BJ (cell line): ENCODE data around the gene MKNK2. TPM values are rescaled to one million over a fixed set of nuclear protein-coding genes. Genes with fewer than 3 reads are reported as not detected.

Experiments used
- CTCF ChIA-PET: fragments of 350-600 bp; formaldehyde crosslinking; extraction: SDS; loops from one replicate; lab custom pipeline; 2021; ENCODE audit warnings: antibody characterized with exemption, inconsistent platforms; lab: Yijun Ruan, JAX
- POLR2A ChIA-PET: fragments of 300-600 bp; sonication (Branson Sonifier 250); formaldehyde crosslinking; extraction: SDS; loops from one replicate; lab custom pipeline; 2021; ENCODE audit warnings: antibody characterized with exemption; lab: Charles Lee
- DNase-seq: peaks from one replicate; pipeline ENCODE4 v3.0.0-alpha.2; 2011; ENCODE audit warnings: low read depth
- H3K27me3 ChIP-seq: 2 replicates; pipeline ENCODE4 v1.6.0; 2011; ENCODE audit warnings: low read length; ENCODE audit not compliant: control insufficient read depth, insufficient read depth
- H3K36me3 ChIP-seq: 2 replicates; pipeline ENCODE4 v1.5.1; 2011; ENCODE audit warnings: low read length; ENCODE audit not compliant: control insufficient read depth, insufficient read depth
- H3K4me3 ChIP-seq: 2 replicates; pipeline ENCODE4 v1.5.1; 2011; ENCODE audit warnings: low read depth, mild to moderate bottlenecking, control low read depth, low read length
- polyA plus RNA-seq: library from polyadenylated mRNA; depleted of rRNA; stranded (reverse); fragments of >200 nt; gene quantifications from 2 replicates; pipeline ENCODE4 v1.2.3, GENCODE V29; 2011
- TF ChIP-seq, protein P1 (sequence below): IDR thresholded peaks from 2 replicates; pipeline ENCODE4 v1.5.1; 2011; ENCODE audit warnings: low read depth, mild to moderate bottlenecking, control low read depth, inconsistent platforms, low read length, moderate library complexity; ENCODE audit not compliant: insufficient read depth

The MKNK2 gene
- polyA plus RNA-seq, 1 experiment, result 108 TPM

DNA sequence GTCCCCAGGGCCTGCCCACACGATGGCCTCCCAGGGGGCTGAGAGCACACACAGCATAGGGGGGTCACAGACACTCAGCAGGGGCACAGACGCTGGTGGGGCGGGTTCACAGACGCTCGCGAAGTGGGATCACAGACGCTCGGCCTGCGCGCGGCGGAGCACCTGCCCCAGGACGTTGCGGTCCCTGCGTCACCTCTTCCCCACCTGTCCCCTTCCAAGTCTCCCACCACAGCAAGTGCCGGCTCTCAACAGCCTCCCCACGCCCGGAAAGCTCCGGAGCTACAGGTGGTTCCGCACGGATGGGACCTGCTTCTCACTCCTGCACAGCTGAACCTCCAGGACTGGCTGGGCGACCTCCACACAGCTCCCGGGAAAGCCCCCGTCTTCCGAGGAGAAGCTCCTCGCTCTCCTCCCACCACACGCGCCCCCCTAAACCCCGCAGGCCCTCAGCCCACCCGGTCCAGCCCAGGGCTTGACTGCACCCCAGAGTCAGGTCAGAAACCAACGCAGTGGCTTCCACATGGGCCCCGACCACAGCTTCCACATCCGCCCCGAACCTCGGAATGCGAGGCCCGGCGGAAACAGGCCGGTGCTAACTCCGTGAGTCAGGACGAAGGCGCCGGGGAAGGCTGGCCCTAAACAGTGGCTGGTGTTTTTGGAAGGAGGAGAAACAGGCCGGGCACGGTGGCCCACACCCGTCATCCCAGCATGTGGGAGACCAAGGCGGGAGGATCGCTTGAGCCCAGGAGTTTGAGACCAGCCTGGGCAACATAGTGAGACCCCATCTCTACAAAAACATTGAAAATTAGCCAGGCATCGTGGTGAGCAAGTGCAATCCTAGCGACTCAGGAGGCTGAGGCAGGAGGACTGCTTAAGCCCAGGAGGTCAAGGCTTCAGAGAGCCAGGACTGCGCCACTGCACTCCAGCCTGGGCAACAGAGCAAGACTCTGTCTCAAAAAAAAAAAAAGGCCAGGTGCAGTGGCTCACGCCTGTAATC is 52.0 kb downstream of the MKNK2 start:
- Histone ChIP-seq H3K27me3 (no peaks in the 10 kb centered on the region), H3K36me3 (peaks cover 18% of the 10 kb centered on the region), H3K4me3 (no peak overlapping the region)
- ChIA-PET POLR2A (no interaction called here), CTCF (no interaction called here)
- no peak for DNase-seq
- TF ChIP-seq, protein P1, sequence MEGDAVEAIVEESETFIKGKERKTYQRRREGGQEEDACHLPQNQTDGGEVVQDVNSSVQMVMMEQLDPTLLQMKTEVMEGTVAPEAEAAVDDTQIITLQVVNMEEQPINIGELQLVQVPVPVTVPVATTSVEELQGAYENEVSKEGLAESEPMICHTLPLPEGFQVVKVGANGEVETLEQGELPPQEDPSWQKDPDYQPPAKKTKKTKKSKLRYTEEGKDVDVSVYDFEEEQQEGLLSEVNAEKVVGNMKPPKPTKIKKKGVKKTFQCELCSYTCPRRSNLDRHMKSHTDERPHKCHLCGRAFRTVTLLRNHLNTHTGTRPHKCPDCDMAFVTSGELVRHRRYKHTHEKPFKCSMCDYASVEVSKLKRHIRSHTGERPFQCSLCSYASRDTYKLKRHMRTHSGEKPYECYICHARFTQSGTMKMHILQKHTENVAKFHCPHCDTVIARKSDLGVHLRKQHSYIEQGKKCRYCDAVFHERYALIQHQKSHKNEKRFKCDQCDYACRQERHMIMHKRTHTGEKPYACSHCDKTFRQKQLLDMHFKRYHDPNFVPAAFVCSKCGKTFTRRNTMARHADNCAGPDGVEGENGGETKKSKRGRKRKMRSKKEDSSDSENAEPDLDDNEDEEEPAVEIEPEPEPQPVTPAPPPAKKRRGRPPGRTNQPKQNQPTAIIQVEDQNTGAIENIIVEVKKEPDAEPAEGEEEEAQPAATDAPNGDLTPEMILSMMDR, result no peak

DNA sequence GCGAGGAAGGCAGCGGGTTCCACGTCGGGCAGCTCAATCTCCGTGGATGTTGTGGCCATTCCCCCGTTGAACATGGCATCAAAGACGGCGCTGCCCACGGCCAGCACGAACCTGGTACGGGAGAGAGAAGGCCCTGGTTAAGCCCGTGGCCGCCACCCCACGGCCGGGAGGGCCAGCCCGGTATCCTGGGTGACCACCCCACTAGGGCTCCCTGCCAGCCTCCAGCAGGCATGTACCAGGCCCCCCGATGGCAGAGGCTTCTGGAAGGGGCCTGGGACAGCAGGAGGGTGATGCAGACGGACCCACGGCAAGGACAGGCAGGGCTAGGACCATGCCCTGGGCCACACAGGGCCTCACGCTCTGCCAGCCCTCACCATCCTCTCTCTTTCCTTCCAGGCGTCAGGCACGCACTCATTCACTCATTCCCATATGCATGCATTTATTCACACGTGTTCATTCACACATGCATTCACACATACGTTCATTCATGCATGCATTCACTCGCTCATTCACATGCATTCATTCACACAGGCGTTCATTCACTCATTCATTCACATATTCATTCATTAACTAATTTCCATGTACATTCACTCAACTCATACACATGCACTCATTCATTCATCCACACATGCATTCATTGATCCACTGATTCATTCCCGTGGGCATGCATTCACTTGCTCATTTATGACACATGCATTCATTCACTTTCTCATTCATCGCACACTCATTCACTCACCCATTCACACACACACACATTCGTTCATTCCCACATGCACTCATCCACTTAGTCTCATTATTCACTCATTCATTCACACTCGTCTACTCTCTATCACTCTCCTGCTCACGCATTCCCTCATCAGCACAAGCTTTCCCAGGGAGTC is 53.5 kb downstream of the MKNK2 start:
- CTCF ChIA-PET, result interaction anchor here (0.6 to 1.0 kb wide), 2 partner anchors 65 to 69 kb away, joined by 3 read pairs; no protein-coding TSS in a partner anchor

DNA sequence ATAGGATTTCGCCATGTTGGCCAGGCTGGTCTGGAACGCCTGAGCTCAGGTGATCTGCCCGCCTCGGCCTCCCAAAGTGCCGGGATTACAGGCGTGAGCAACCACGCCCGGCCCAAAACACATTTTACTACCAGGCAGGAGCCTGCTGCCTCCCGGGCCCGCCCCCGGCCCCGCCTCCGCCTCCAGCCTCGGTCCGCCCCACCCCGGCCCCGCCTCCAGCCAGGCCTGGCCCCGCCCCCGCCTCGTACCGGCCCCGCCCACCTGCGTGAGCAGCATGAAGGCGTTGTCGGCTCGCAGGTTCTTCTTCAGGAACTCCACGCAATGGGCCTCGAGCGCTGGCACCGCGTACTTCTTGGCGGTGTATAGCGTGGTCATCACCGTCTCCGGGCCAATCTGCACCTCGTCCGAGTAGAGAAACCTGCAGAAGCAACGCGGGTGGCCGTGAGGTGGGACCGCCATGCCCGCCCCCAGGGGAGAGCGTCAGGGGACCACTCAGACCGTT is 58.2 kb downstream of the MKNK2 start:
- peaks cover 32% of the 10 kb centered on the region for H3K36me3 ChIP-seq
- CTCF ChIA-PET, result no interaction called here
- POLR2A ChIA-PET, result no interaction called here

More for the DNA sequence above, 53.5 kb downstream of the MKNK2 start:
- Histone ChIP-seq H3K36me3 (peaks cover 21% of the 10 kb centered on the region), H3K27me3 (no peaks in the 10 kb centered on the region), H3K4me3 (no peak overlapping the region)
- POLR2A ChIA-PET, result no interaction called here
- DNase-seq, result no peak
- TF ChIP-seq, protein P1, result no peak

DNA sequence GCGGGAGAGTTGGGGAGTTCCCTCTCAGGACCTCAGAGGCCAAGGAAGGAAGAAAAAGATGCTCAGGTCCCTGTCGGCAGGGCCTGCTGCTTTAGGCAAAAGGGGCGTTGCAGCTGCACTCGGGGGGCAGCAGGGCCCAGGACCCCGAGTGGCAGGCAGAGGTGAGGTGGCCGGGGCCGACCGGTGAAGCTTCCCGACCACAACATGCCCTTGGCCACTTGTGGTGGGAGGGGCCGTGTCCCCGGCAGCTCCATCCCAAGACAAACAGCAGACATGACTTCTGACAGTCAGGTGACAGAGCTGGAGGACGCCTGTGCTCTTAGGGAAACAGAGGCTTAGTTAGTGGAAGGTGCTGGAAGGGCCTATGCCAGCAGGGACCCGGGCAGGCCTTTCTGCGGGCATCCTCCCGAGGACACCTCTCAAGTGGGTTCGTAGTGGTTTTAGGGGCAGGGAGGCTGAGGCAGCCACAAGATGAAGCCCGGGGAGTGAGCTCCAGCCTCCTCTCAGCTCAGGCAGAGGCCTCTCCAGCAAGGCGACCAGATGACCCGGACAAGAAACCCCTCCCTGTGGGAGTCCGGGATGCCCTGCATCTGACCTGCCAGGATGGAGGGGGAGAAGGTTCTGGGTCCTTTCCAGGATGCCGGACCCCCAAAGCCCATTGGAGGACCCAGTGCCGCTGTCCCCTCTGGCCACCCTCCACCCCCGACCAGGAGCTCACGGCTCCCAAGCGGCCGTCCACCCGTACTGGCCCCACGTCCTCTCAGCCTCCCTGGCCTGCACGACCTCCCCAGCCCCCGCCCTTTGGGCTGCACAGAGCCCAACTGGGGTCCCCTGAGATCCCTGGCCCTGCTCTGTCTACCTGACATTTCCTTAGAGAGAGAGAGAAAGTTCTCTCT is 59.8 kb downstream of the MKNK2 start:
- ChIA-PET POLR2A (no interaction called here), CTCF (interaction anchor here (1.0 kb wide), 1 partner anchor 9 kb away, joined by 3 read pairs; no protein-coding TSS in a partner anchor)
- no peak for DNase-seq
- H3K27me3 ChIP-seq, result no peaks in the 10 kb centered on the region
- TF ChIP-seq, protein P1, result no peak
- H3K36me3 ChIP-seq, result peaks cover 38% of the 10 kb centered on the region
- no peak overlapping the region for H3K4me3 ChIP-seq

More for the DNA sequence above, 58.2 kb downstream of the MKNK2 start:
- H3K27me3 ChIP-seq, result no peaks in the 10 kb centered on the region
- TF ChIP-seq, protein P1, result no peak
- H3K4me3 ChIP-seq, result no peak overlapping the region
- DNase-seq, result no peak
